22Rv1 (cell line): ENCODE results near the gene CD86.

ENCODE experiments used
- H3K27ac ChIP-seq: fragments of 450-650 bp; 2 replicates; pipeline ENCODE4 v1.5.1; 2017
- CTCF ChIP-seq: fragments of 450-650 bp; IDR thresholded peaks from 2 replicates; pipeline ENCODE4 v1.5.1; 2017; ENCODE audit warnings: mild to moderate bottlenecking
- ZFX ChIP-seq: fragments of 450-650 bp; IDR thresholded peaks from 2 replicates; pipeline ENCODE4 v1.6.1; 2017; ENCODE audit warnings: antibody characterized with exemption, borderline replicate concordance

Gene CD86

GRCh38 chr3:122067588-122068240, 12.6 kb downstream of the CD86 start:
- H3K27ac ChIP-seq = no peak overlapping the region
- TF ChIP-seq CTCF = no peak
- TF ChIP-seq ZFX = no peak

- TF ChIP-seq CTCF = no peak
- no peak for TF ChIP-seq ZFX
- H3K27ac ChIP-seq = no peak overlapping the region
Measured at GRCh38 chr3:122074621-122075265, 19.6 kb downstream of the CD86 start.

GRCh38 chr3:122076491-122077292, 21.5 kb downstream of the CD86 start:
- no peak for TF ChIP-seq CTCF
- TF ChIP-seq ZFX = no peak

GRCh38 chr3:122077293-122078234, 22.4 kb downstream of the CD86 start:
- TF ChIP-seq ZFX (no peak), CTCF (no peak)
- no peak overlapping the region for H3K27ac ChIP-seq

More at GRCh38 chr3:122076491-122077292, 21.5 kb downstream of the CD86 start:
- no peak overlapping the region for H3K27ac ChIP-seq

- no peak for TF ChIP-seq CTCF
- TF ChIP-seq ZFX = no peak
- no peak overlapping the region for H3K27ac ChIP-seq
Measured at GRCh38 chr3:122078235-122078935, 23.2 kb downstream of the CD86 start.

GRCh38 chr3:122079524-122080206, 24.5 kb downstream of the CD86 start:
- H3K27ac ChIP-seq = no peak overlapping the region
- TF ChIP-seq CTCF (no peak), ZFX (no peak)
